Measurements from ENCODE around the gene PCLAF.

PCLAF gene

GRCh38 chr15:64381000-64381751, at the start of gene PCLAF:
PCLAF (minus strand) TSS chr15:64381441; CDS start chr15:64381371, 70 bp downstream.
- Histone ChIP-seq H3K36me3 (peaks cover 0 to 38% (median 23%) of the 10 kb centered on the region in 11 experiments; a peak in 18 of 22 replicates), H3K9ac (peak within 1 kb of the TSS; percentile 70 to 91 (median 87)), H3K27ac (peak within 1 kb of the TSS in 9 of 11 experiments; percentile 56 to 86 (median 82); a peak in 18 of 22 replicates), H3K4me1 (peaks cover 13 to 42% (median 36%) of the 10 kb centered on the region in 10 experiments; a peak in 19 of 20 replicates), H3K27me3 (no peaks in the 10 kb centered on the region), H4K20me1 (peaks cover 0 to 15% (median 0%) of the 10 kb centered on the region in 11 experiments; a peak in 3 of 22 replicates), H3K9me3 (replicated peaks in 1 of 11) (no peaks in the 10 kb centered on the region), H3K4me3 (peak within 1 kb of the TSS; percentile 67 to 85 (median 76)), H3K4me2 (peak within 1 kb of the TSS; percentile 84 to 99 (median 96))
- no peak for TF ChIP-seq Cebpa-rat (IDR thresholded peaks at IDR 0.05)

GRCh38 chr15:64430000-64430735, 48.9 kb upstream of the PCLAF start:
- H3K4me3 ChIP-seq = no peak overlapping the region
- peaks cover 26 to 37% (median 33%) of the 10 kb centered on the region in 10 experiments for H3K4me1 ChIP-seq
- peak overlapping the region; percentile 54 to 78 (median 69); a peak in 21 of 22 replicates for H3K4me2 ChIP-seq
- H3K9ac ChIP-seq = peak overlapping the region; percentile 23 to 83 (median 75); a peak in 20 of 22 replicates
- no peaks in the 10 kb centered on the region for H3K27me3 ChIP-seq
- peak in 8 of 11 experiments; percentile 41 to 87 (median 65); a peak in 13 of 22 replicates for TF ChIP-seq Cebpa-rat (IDR thresholded peaks at IDR 0.05)
- peak overlapping the region; percentile 1 to 95 (median 91); a peak in 19 of 22 replicates for H3K27ac ChIP-seq
- H3K9me3 ChIP-seq (replicated peaks in 1 of 11) = no peaks in the 10 kb centered on the region
- H3K36me3 ChIP-seq = peaks cover 19 to 85% (median 52%) of the 10 kb centered on the region in 11 experiments
- peaks cover 0 to 14% (median 0%) of the 10 kb centered on the region in 11 experiments; a peak in 2 of 22 replicates for H4K20me1 ChIP-seq

- Histone ChIP-seq H3K4me2 (peak overlapping the region; percentile 54 to 78 (median 69); a peak in 21 of 22 replicates), H4K20me1 (peaks cover 0 to 14% (median 0%) of the 10 kb centered on the region in 11 experiments; a peak in 2 of 22 replicates), H3K9ac (peak overlapping the region in 10 of 11 experiments; percentile 23 to 83 (median 75); a peak in 18 of 22 replicates), H3K9me3 (replicated peaks in 1 of 11) (no peaks in the 10 kb centered on the region), H3K27ac (peak overlapping the region in 10 of 11 experiments; percentile 27 to 95 (median 91); a peak in 19 of 22 replicates), H3K4me1 (peaks cover 26 to 37% (median 33%) of the 10 kb centered on the region in 10 experiments), H3K36me3 (peaks cover 26 to 85% (median 54%) of the 10 kb centered on the region in 11 experiments), H3K27me3 (no peaks in the 10 kb centered on the region), H3K4me3 (no peak overlapping the region)
- no peak for TF ChIP-seq Cebpa-rat (IDR thresholded peaks at IDR 0.05)
These were observed 48.2 kb upstream of the PCLAF start for GRCh38 chr15:64429448-64429847.

GRCh38 chr15:64426845-64427465, 45.7 kb upstream of the PCLAF start:
- H3K9me3 ChIP-seq (replicated peaks in 1 of 11) = no peaks in the 10 kb centered on the region
- no peak overlapping the region for H3K4me3 ChIP-seq
- H4K20me1 ChIP-seq = peaks cover 0 to 20% (median 0%) of the 10 kb centered on the region in 11 experiments; a peak in 3 of 22 replicates
- TF ChIP-seq Cebpa-rat (IDR thresholded peaks at IDR 0.05) = no peak
- H3K4me1 ChIP-seq = peaks cover 28 to 45% (median 35%) of the 10 kb centered on the region in 10 experiments
- H3K4me2 ChIP-seq = no peak overlapping the region
- peak overlapping the region in 3 of 11 experiments; percentile 91 to 95 (median 92); a peak in 2 of 22 replicates for H3K27ac ChIP-seq
- no peaks in the 10 kb centered on the region for H3K27me3 ChIP-seq
- H3K36me3 ChIP-seq = peaks cover 41 to 85% (median 59%) of the 10 kb centered on the region in 11 experiments
- no peak overlapping the region for H3K9ac ChIP-seq

GRCh38 chr15:64425221-64425620, 44.0 kb upstream of the PCLAF start:
- TF ChIP-seq Cebpa-rat (IDR thresholded peaks at IDR 0.05) = no peak
- Histone ChIP-seq H3K4me2 (no peak overlapping the region), H3K9ac (no peak overlapping the region), H3K27me3 (no peaks in the 10 kb centered on the region), H3K36me3 (peaks cover 58 to 86% (median 74%) of the 10 kb centered on the region in 11 experiments), H4K20me1 (peaks cover 0 to 21% (median 0%) of the 10 kb centered on the region in 11 experiments; a peak in 3 of 22 replicates), H3K9me3 (replicated peaks in 1 of 11) (no peaks in the 10 kb centered on the region), H3K27ac (no peak overlapping the region), H3K4me3 (no peak overlapping the region), H3K4me1 (peaks cover 15 to 32% (median 22%) of the 10 kb centered on the region in 10 experiments)

- Histone ChIP-seq H3K36me3 (peaks cover 70 to 97% (median 86%) of the 10 kb centered on the region in 11 experiments), H3K4me3 (no peak overlapping the region), H3K4me1 (peaks cover 3 to 19% (median 10%) of the 10 kb centered on the region in 10 experiments), H4K20me1 (peaks cover 0 to 18% (median 0%) of the 10 kb centered on the region in 11 experiments; a peak in 3 of 22 replicates), H3K4me2 (peak overlapping the region in 2 of 11 experiments; percentile 24 to 48; a peak in 2 of 22 replicates), H3K27me3 (no peaks in the 10 kb centered on the region), H3K9ac (no peak overlapping the region; a peak in 1 of 22 replicates), H3K9me3 (replicated peaks in 1 of 11) (no peaks in the 10 kb centered on the region), H3K27ac (no peak overlapping the region)
- no peak for TF ChIP-seq Cebpa-rat (IDR thresholded peaks at IDR 0.05)
These were observed 42.7 kb upstream of the PCLAF start for GRCh38 chr15:64423970-64424369.

- Histone ChIP-seq H3K4me1 (peaks cover 0 to 10% (median 0%) of the 10 kb centered on the region in 10 experiments; a peak in 6 of 20 replicates), H3K4me2 (no peak overlapping the region), H3K9ac (no peak overlapping the region), H3K9me3 (replicated peaks in 1 of 11) (no peaks in the 10 kb centered on the region), H3K27me3 (no peaks in the 10 kb centered on the region), H3K4me3 (no peak overlapping the region), H4K20me1 (peaks cover 0 to 18% (median 0%) of the 10 kb centered on the region in 11 experiments; a peak in 4 of 22 replicates), H3K36me3 (peaks cover 72 to 100% (median 88%) of the 10 kb centered on the region in 11 experiments), H3K27ac (no peak overlapping the region)
- TF ChIP-seq Cebpa-rat (IDR thresholded peaks at IDR 0.05) = no peak
These were observed 41.5 kb upstream of the PCLAF start for GRCh38 chr15:64422697-64423096.

- Histone ChIP-seq H3K9ac (no peak overlapping the region), H3K4me1 (no peaks in the 10 kb centered on the region), H4K20me1 (peaks cover 0 to 12% (median 0%) of the 10 kb centered on the region in 11 experiments; a peak in 2 of 22 replicates), H3K27me3 (no peaks in the 10 kb centered on the region), H3K36me3 (peaks cover 88 to 100% (median 94%) of the 10 kb centered on the region in 11 experiments), H3K4me3 (no peak overlapping the region), H3K4me2 (no peak overlapping the region), H3K27ac (no peak overlapping the region), H3K9me3 (replicated peaks in 1 of 11) (no peaks in the 10 kb centered on the region)
- no peak for TF ChIP-seq Cebpa-rat (IDR thresholded peaks at IDR 0.05)
These were observed 31.0 kb upstream of the PCLAF start for GRCh38 chr15:64412216-64412615.

Measured in BLaER1 treated with 17β-estradiol and CSF1 and Interleukin-3, amounts not matched to agents 10 nM and 100 nM (cell line).